H1 (cell line): ENCODE results near the gene WNT7A. TPM values are rescaled to one million over a fixed set of nuclear protein-coding genes. Genes with fewer than 3 reads are reported as not detected.

Experiments used
- CTCF ChIA-PET: fragments of 300-600 bp; sonication (Branson Sonifier 250); formaldehyde crosslinking; loops from one replicate; lab custom pipeline; 2021; ENCODE audit not compliant: partially characterized antibody; lab: Charles Lee
- POLR2A ChIA-PET: fragments of 300-600 bp; sonication (Branson Sonifier 250); formaldehyde crosslinking; loops from one replicate; lab custom pipeline; 2021; ENCODE audit warnings: inconsistent platforms; ENCODE audit not compliant: partially characterized antibody; lab: Charles Lee
- DNase-seq, 2 experiments: peaks; one replicate each; pipeline versions ENCODE4 v3.0.0 to v3.0.0-alpha.2; 2010 to 2022; ENCODE audit warnings: low spot score in 2 of 2, low read depth in 1 of 2, mixed read lengths in 1 of 2
- FAIRE-seq: peaks from 2 replicates; lab custom pipeline; 2011; peaks lifted over from hg19 to GRCh38; lab: Jason Lieb, UNC
- H2AFZ ChIP-seq: 2 replicates; pipeline ENCODE4 v1.8.1; 2012; ENCODE audit warnings: low read length, inconsistent platforms
- H2AK5ac ChIP-seq: 2 replicates; pipeline ENCODE4 v1.6.1; 2013; ENCODE audit warnings: low read depth, low read length
- H2BK120ac ChIP-seq: replicated peaks from 2 replicates; pipeline ENCODE3; 2013; ENCODE audit warnings: low read depth, low read length, inconsistent platforms
- H2BK12ac ChIP-seq: 2 replicates; pipeline ENCODE4 v1.6.1; 2013; ENCODE audit warnings: low read depth, low read length
- H2BK15ac ChIP-seq: 2 replicates; pipeline ENCODE4 v1.6.1; 2013; ENCODE audit warnings: low read length
- H2BK20ac ChIP-seq: 2 replicates; pipeline ENCODE4 v1.6.1; 2013; ENCODE audit warnings: low read length
- H2BK5ac ChIP-seq: 2 replicates; pipeline ENCODE4 v1.6.1; 2013; ENCODE audit warnings: low read depth, low read length
- H3K14ac ChIP-seq: 2 replicates; pipeline ENCODE4 v1.6.1; 2013; ENCODE audit warnings: inconsistent platforms; ENCODE audit not compliant: insufficient read length
- H3K18ac ChIP-seq: 2 replicates; pipeline ENCODE4 v1.6.1; 2013; ENCODE audit warnings: low read length; ENCODE audit errors: extremely low read depth
- H3K23ac ChIP-seq: 2 replicates; pipeline ENCODE4 v1.6.1; 2013; ENCODE audit warnings: inconsistent platforms; ENCODE audit not compliant: insufficient read length
- H3K23me2 ChIP-seq: 2 replicates; pipeline ENCODE4 v1.6.1; 2013; ENCODE audit warnings: low read depth, low read length
- H3K27ac ChIP-seq: 2 replicates; pipeline ENCODE4 v1.6.1; 2011; ENCODE audit warnings: low read depth, low read length, inconsistent platforms
- H3K27me3 ChIP-seq, 4 experiments: replicated peaks in 1 of 4; 1 replicate in 1 of 4; 2 replicates in 3 of 4; pipeline versions ENCODE4 v1.6.1 to v1.8.1; 2011 to 2013; ENCODE audit warnings: low read length in 3 of 4, mild to moderate bottlenecking in 3 of 4, inconsistent platforms in 2 of 4, mixed read lengths in 2 of 4, moderate library complexity in 1 of 4; ENCODE audit not compliant: control insufficient read depth in 3 of 4, insufficient read depth in 3 of 4; ENCODE audit errors: extremely low read depth in 1 of 4
- H3K36me3 ChIP-seq, 4 experiments: 2 replicates each; pipeline versions ENCODE4 v1.6.1 to v1.8.1; 2011 to 2013; ENCODE audit warnings: mild to moderate bottlenecking in 4 of 4, low read length in 3 of 4, moderate library complexity in 2 of 4, control low read depth in 1 of 4, inconsistent platforms in 1 of 4; ENCODE audit not compliant: insufficient read depth in 4 of 4, control insufficient read depth in 2 of 4
- H3K4ac ChIP-seq: replicated peaks from 2 replicates; pipeline ENCODE3; 2013; ENCODE audit warnings: low read length, low read depth, mixed read lengths, inconsistent platforms; ENCODE audit not compliant: insufficient read length
- H3K4me1 ChIP-seq, 4 experiments: replicated peaks in 1 of 4; 1 replicate in 1 of 4; 2 replicates in 3 of 4; pipeline versions ENCODE4 v1.6.1 to v1.8.1; 2011 to 2013; ENCODE audit warnings: low read length in 3 of 4, inconsistent platforms in 2 of 4, mixed read lengths in 1 of 4; ENCODE audit not compliant: insufficient read depth in 4 of 4, control insufficient read depth in 3 of 4
- H3K4me2 ChIP-seq, 2 experiments: 2 replicates each; pipeline versions ENCODE4 v1.6.1 to v1.8.1; 2011 to 2013; ENCODE audit warnings: low read depth in 2 of 2, low read length in 2 of 2, control low read depth in 1 of 2, inconsistent platforms in 1 of 2, mild to moderate bottlenecking in 1 of 2; ENCODE audit not compliant: insufficient read depth in 1 of 2
- H3K4me3 ChIP-seq, 4 experiments: fragments of 200-600, 300-600 bp in 1 of 4; sonication (generic), shearing (Covaris generic), sonication (Bioruptor Twin) in 1 of 4; 2 replicates each; pipeline versions ENCODE4 v1.5.1 to v1.8.1; 2011 to 2016; ENCODE audit warnings: low read length in 4 of 4, low read depth in 3 of 4, control low read depth in 2 of 4, inconsistent platforms in 2 of 4, mild to moderate bottlenecking in 2 of 4, mixed read lengths in 1 of 4, moderate library complexity in 1 of 4; ENCODE audit not compliant: insufficient read depth in 2 of 4; ENCODE audit errors: extremely low read depth in 1 of 4
- H3K56ac ChIP-seq: replicated peaks from 2 replicates; pipeline ENCODE3; 2013; ENCODE audit warnings: low read depth, mild to moderate bottlenecking, mixed read lengths, low read length, inconsistent platforms; ENCODE audit not compliant: insufficient read length
- H3K79me1 ChIP-seq: 2 replicates; pipeline ENCODE4 v1.6.1; 2013; ENCODE audit warnings: low read depth, low read length, control low read depth
- H3K79me2 ChIP-seq, 2 experiments: 2 replicates each; pipeline versions ENCODE4 v1.6.1 to v1.8.1; 2012 to 2013; ENCODE audit warnings: low read length in 2 of 2, mild to moderate bottlenecking in 2 of 2, inconsistent platforms in 1 of 2; ENCODE audit not compliant: insufficient read depth in 2 of 2, control insufficient read depth in 1 of 2
- H3K9ac ChIP-seq, 4 experiments: replicated peaks in 1 of 4; 1 replicate in 1 of 4; 2 replicates in 3 of 4; pipeline versions ENCODE4 v1.6.1 to v1.8.1; 2011 to 2013; ENCODE audit warnings: low read depth in 3 of 4, low read length in 3 of 4, control low read depth in 2 of 4, mild to moderate bottlenecking in 2 of 4, moderate library complexity in 2 of 4, inconsistent platforms in 1 of 4; ENCODE audit errors: extremely low read depth in 1 of 4
- H3K9me3 ChIP-seq, 2 experiments: 2 replicates each; pipeline versions ENCODE4 v1.6.1 to v1.8.1; 2012 to 2013; ENCODE audit warnings: mild to moderate bottlenecking in 2 of 2, moderate library complexity in 2 of 2, control low read depth in 1 of 2, inconsistent platforms in 1 of 2, low read depth in 1 of 2, low read length in 1 of 2, mixed read lengths in 1 of 2; ENCODE audit not compliant: insufficient read depth in 2 of 2
- H4K20me1 ChIP-seq, 2 experiments: replicated peaks in 1 of 2; 2 replicates each; pipeline versions ENCODE3 to v1.8.1; 2011 to 2013; ENCODE audit warnings: inconsistent platforms in 2 of 2, low read length in 2 of 2, mild to moderate bottlenecking in 1 of 2; ENCODE audit not compliant: insufficient read depth in 2 of 2, control insufficient read depth in 1 of 2
- H4K5ac ChIP-seq: 2 replicates; pipeline ENCODE4 v1.6.1; 2013; ENCODE audit warnings: low read length, low read depth, mixed read lengths, inconsistent platforms; ENCODE audit not compliant: insufficient read length
- H4K8ac ChIP-seq: 2 replicates; pipeline ENCODE4 v1.8.0; 2013; ENCODE audit warnings: mild to moderate bottlenecking, moderate library complexity, low read length, inconsistent platforms; ENCODE audit not compliant: insufficient read depth; ENCODE audit errors: extremely low read depth
- H4K91ac ChIP-seq: replicated peaks from 2 replicates; pipeline ENCODE3; 2013; ENCODE audit warnings: low read length, mixed read lengths, inconsistent platforms; ENCODE audit not compliant: insufficient read length
- E2F6 ChIP-seq: IDR thresholded peaks from 2 replicates; pipeline ENCODE4 v1.6.1; 2012; ENCODE audit warnings: inconsistent platforms
- EGR1 ChIP-seq: IDR thresholded peaks from 2 replicates; pipeline ENCODE4 v1.6.1; 2011; ENCODE audit warnings: low read depth, low read length, borderline replicate concordance
- EP300 ChIP-seq, 2 experiments: IDR thresholded peaks; 1 replicate in 1 of 2; 2 replicates in 1 of 2; pipeline ENCODE4 v1.6.1; 2011 to 2012; ENCODE audit warnings: low read depth in 2 of 2, low read length in 2 of 2, mild to moderate bottlenecking in 2 of 2, borderline replicate concordance in 1 of 2, inconsistent platforms in 1 of 2, moderate library complexity in 1 of 2
- MAX ChIP-seq: IDR thresholded peaks from 2 replicates; pipeline ENCODE4 v1.6.1; 2012; ENCODE audit warnings: inconsistent platforms
- RAD21 ChIP-seq, 2 experiments: IDR thresholded peaks in 1 of 2; conservative IDR thresholded peaks in 1 of 2; 2 replicates each; pipeline ENCODE4 v1.6.1; 2011; ENCODE audit warnings: low read depth in 2 of 2, low read length in 2 of 2, improper control_type of control experiment in 1 of 2, inconsistent platforms in 1 of 2, mild to moderate bottlenecking in 1 of 2, moderate library complexity in 1 of 2
- RBBP5 ChIP-seq: IDR thresholded peaks from 2 replicates; pipeline ENCODE4 v1.7.1; 2012; ENCODE audit warnings: low read depth, mild to moderate bottlenecking, inconsistent platforms, low read length, moderate library complexity, borderline replicate concordance
- SIN3A ChIP-seq, 2 experiments: IDR thresholded peaks in 1 of 2; conservative IDR thresholded peaks in 1 of 2; 2 replicates each; pipeline ENCODE4 v1.6.1; 2011 to 2012; ENCODE audit warnings: low read length in 2 of 2, improper control_type of control experiment in 1 of 2, low read depth in 1 of 2, mild to moderate bottlenecking in 1 of 2
- YY1 ChIP-seq: IDR thresholded peaks from 2 replicates; pipeline ENCODE4 v1.6.1; 2011; ENCODE audit warnings: low read depth, mild to moderate bottlenecking, low read length
- WGBS, 2 experiments: shearing (Covaris generic) in 1 of 2; methylation state at CpG; one replicate each; pipeline versions ENCODE4 v1.1.6 to v1.1.7; 2013 to 2015; ENCODE audit warnings: low lambda C conversion rate in 2 of 2, mixed read lengths in 2 of 2, inconsistent platforms in 1 of 2, low coverage in 1 of 2, missing lambda C conversion rate in 1 of 2; ENCODE audit not compliant: insufficient replicate concordance in 2 of 2, insufficient coverage in 1 of 2, insufficient read length in 1 of 2; ENCODE audit errors: extremely low coverage in 1 of 2, missing lambda C conversion rate in 1 of 2; 5-methylcytosine and 5-hydroxymethylcytosine counted together
- polyA plus RNA-seq, 7 experiments: library from polyadenylated mRNA; depleted of rRNA in 3 of 7; stranded (reverse) in 5 of 7; unstranded in 2 of 7; fragments of >200 nt in 5 of 7; fragments of 200-250 nt in 2 of 7; gene quantifications; 1 replicate in 5 of 7; 2 replicates in 1 of 7; 4 replicates in 1 of 7; pipeline versions ENCODE4 v1.2.1 to v1.2.3, GENCODE V29; 2011 to 2013; ENCODE audit warnings: missing spikeins in 2 of 7, mixed read lengths in 2 of 7
- total RNA-seq: library from RNA; stranded (reverse); fragmentation: NEBNext Ultra II Directional; extraction: Animal tissue kit (Norgen Biotek cat#: 25700); gene quantifications from 2 replicates; pipeline ENCODE4 v1.2.1, GENCODE V29; 2021

Gene WNT7A
- total and polyA plus RNA-seq, 2 of the 8 experiments (the other 6 are each of a cell fraction or from before 2014, with no cell fraction given), result 0.02 TPM; not detected in 1

GRCh38 chr3:13792512-13793371 is 87.1 kb downstream of the WNT7A start:
- no peaks in the 10 kb centered on the region for H3K79me2 ChIP-seq
- H4K5ac ChIP-seq, result no peak overlapping the region
- H2BK20ac ChIP-seq, result no peak overlapping the region
- H3K14ac ChIP-seq, result no peak overlapping the region
- H2AFZ ChIP-seq, result peak overlapping the region; percentile 29; the same call in 1 of the 2 replicates
- H3K4me1 ChIP-seq, result peaks cover 0 to 6% (median 0%) of the 10 kb centered on the region in 4 experiments; a peak in 1 of 7 replicates
- no peak overlapping the region for H3K4ac ChIP-seq
- H3K9ac ChIP-seq, result no peak overlapping the region
- FAIRE-seq (no peak), DNase-seq (no peak)
- peak overlapping the region; percentile 71; the same call in 1 of the 2 replicates for H3K18ac ChIP-seq
- H3K79me1 ChIP-seq, result no peaks in the 10 kb centered on the region
- CTCF ChIA-PET, result interaction anchor here (0.8 to 3.0 kb wide), 5 partner anchors 9 to 135 kb away, joined by 3 to 9 read pairs (median 3); partner anchors contain the start of gene WNT7A
- H3K36me3 ChIP-seq, result no peaks in the 10 kb centered on the region
- H4K20me1 ChIP-seq, result no peaks in the 10 kb centered on the region
- no peaks in the 10 kb centered on the region for H3K9me3 ChIP-seq
- no peak overlapping the region for H3K4me3 ChIP-seq
- H4K8ac ChIP-seq, result peak overlapping the region; percentile 28
- no peak overlapping the region for H2BK12ac ChIP-seq
- H2BK15ac ChIP-seq, result peak overlapping the region; percentile 81; the same call in 1 of the 2 replicates
- no peak overlapping the region for H2BK120ac ChIP-seq
- H4K91ac ChIP-seq, result peak overlapping the region; percentile 57
- no peaks in the 10 kb centered on the region for H3K23me2 ChIP-seq
- 86% methylated on average over 29 of the region's 29 CpGs; no CpG with 5 or more reads in 1 of the 2 experiments for WGBS, 2 experiments
- no peak overlapping the region for H2BK5ac ChIP-seq
- H3K56ac ChIP-seq, result no peak overlapping the region
- no peak overlapping the region for H3K23ac ChIP-seq
- H3K4me2 ChIP-seq, result no peak overlapping the region
- POLR2A ChIA-PET, result no interaction called here
- H2AK5ac ChIP-seq, result no peak overlapping the region; the same call in 1 of the 2 replicates
- H3K27ac ChIP-seq, result no peak overlapping the region
- peaks cover 0 to 3% (median 0%) of the 10 kb centered on the region in 4 experiments; a peak in 1 of 7 replicates for H3K27me3 ChIP-seq
- TF ChIP-seq RAD21 (IDR thresholded peaks at IDR 0.05 in 1 of 2, conservative IDR thresholded peaks at IDR 0.05 in 1 of 2; ENCODE audit: low read depth in 2 of 2, low read length in 2 of 2), result peak in 1 of 2 experiments; percentile 11; a peak in 1 of 4 replicates
- no peak for TF ChIP-seq RBBP5
- TF ChIP-seq EP300 (IDR thresholded peaks at IDR 0.05; ENCODE audit: borderline replicate concordance in 1 of 2, low read depth in 2 of 2, low read length in 2 of 2), result peak in 1 of 2 experiments; percentile 38; a peak in 1 of 3 replicates
- peak; percentile 62; the same call in 1 of the 2 replicates for TF ChIP-seq E2F6
- TF ChIP-seq MAX, result peak; percentile 70
- no peak for TF ChIP-seq EGR1
- no peak for TF ChIP-seq SIN3A (conservative IDR thresholded peaks at IDR 0.05 in 1 of 2, IDR thresholded peaks at IDR 0.05 in 1 of 2; ENCODE audit: low read depth in 1 of 2, low read length in 2 of 2)
- 0 out of 2 replicates have a peak, but pooled peaks have one; percentile 16 for TF ChIP-seq YY1
